H1 (cell line): ENCODE data around the gene ATP6AP1. TPM values are rescaled to one million over a fixed set of nuclear protein-coding genes. Genes with fewer than 3 reads are reported as not detected.

Experiments
- CTCF ChIA-PET: fragments of 300-600 bp; sonication (Branson Sonifier 250); formaldehyde crosslinking; loops from one replicate; lab custom pipeline; 2021; ENCODE audit not compliant: partially characterized antibody; lab: Charles Lee
- POLR2A ChIA-PET: fragments of 300-600 bp; sonication (Branson Sonifier 250); formaldehyde crosslinking; loops from one replicate; lab custom pipeline; 2021; ENCODE audit warnings: inconsistent platforms; ENCODE audit not compliant: partially characterized antibody; lab: Charles Lee
- DNase-seq, 2 experiments: peaks; one replicate each; pipeline versions ENCODE4 v3.0.0 to v3.0.0-alpha.2; 2010 to 2022; ENCODE audit warnings: low spot score in 2 of 2, low read depth in 1 of 2, mixed read lengths in 1 of 2
- FAIRE-seq: peaks from 2 replicates; lab custom pipeline; 2011; peaks lifted over from hg19 to GRCh38; lab: Jason Lieb, UNC
- H2AFZ ChIP-seq: 2 replicates; pipeline ENCODE4 v1.8.1; 2012; ENCODE audit warnings: low read length, inconsistent platforms
- H2AK5ac ChIP-seq: 2 replicates; pipeline ENCODE4 v1.6.1; 2013; ENCODE audit warnings: low read depth, low read length
- H2BK120ac ChIP-seq: replicated peaks from 2 replicates; pipeline ENCODE3; 2013; ENCODE audit warnings: low read depth, low read length, inconsistent platforms
- H2BK12ac ChIP-seq: 2 replicates; pipeline ENCODE4 v1.6.1; 2013; ENCODE audit warnings: low read depth, low read length
- H2BK15ac ChIP-seq: 2 replicates; pipeline ENCODE4 v1.6.1; 2013; ENCODE audit warnings: low read length
- H2BK20ac ChIP-seq: 2 replicates; pipeline ENCODE4 v1.6.1; 2013; ENCODE audit warnings: low read length
- H2BK5ac ChIP-seq: 2 replicates; pipeline ENCODE4 v1.6.1; 2013; ENCODE audit warnings: low read depth, low read length
- H3K14ac ChIP-seq: 2 replicates; pipeline ENCODE4 v1.6.1; 2013; ENCODE audit warnings: inconsistent platforms; ENCODE audit not compliant: insufficient read length
- H3K18ac ChIP-seq: 2 replicates; pipeline ENCODE4 v1.6.1; 2013; ENCODE audit warnings: low read length; ENCODE audit errors: extremely low read depth
- H3K23ac ChIP-seq: 2 replicates; pipeline ENCODE4 v1.6.1; 2013; ENCODE audit warnings: inconsistent platforms; ENCODE audit not compliant: insufficient read length
- H3K23me2 ChIP-seq: 2 replicates; pipeline ENCODE4 v1.6.1; 2013; ENCODE audit warnings: low read depth, low read length
- H3K27ac ChIP-seq: 2 replicates; pipeline ENCODE4 v1.6.1; 2011; ENCODE audit warnings: low read depth, low read length, inconsistent platforms
- H3K27me3 ChIP-seq, 4 experiments: replicated peaks in 1 of 4; 1 replicate in 1 of 4; 2 replicates in 3 of 4; pipeline versions ENCODE4 v1.6.1 to v1.8.1; 2011 to 2013; ENCODE audit warnings: low read length in 3 of 4, mild to moderate bottlenecking in 3 of 4, inconsistent platforms in 2 of 4, mixed read lengths in 2 of 4, moderate library complexity in 1 of 4; ENCODE audit not compliant: control insufficient read depth in 3 of 4, insufficient read depth in 3 of 4; ENCODE audit errors: extremely low read depth in 1 of 4
- H3K36me3 ChIP-seq, 4 experiments: 2 replicates each; pipeline versions ENCODE4 v1.6.1 to v1.8.1; 2011 to 2013; ENCODE audit warnings: mild to moderate bottlenecking in 4 of 4, low read length in 3 of 4, moderate library complexity in 2 of 4, control low read depth in 1 of 4, inconsistent platforms in 1 of 4; ENCODE audit not compliant: insufficient read depth in 4 of 4, control insufficient read depth in 2 of 4
- H3K4ac ChIP-seq: replicated peaks from 2 replicates; pipeline ENCODE3; 2013; ENCODE audit warnings: low read length, low read depth, mixed read lengths, inconsistent platforms; ENCODE audit not compliant: insufficient read length
- H3K4me1 ChIP-seq, 4 experiments: replicated peaks in 1 of 4; 1 replicate in 1 of 4; 2 replicates in 3 of 4; pipeline versions ENCODE4 v1.6.1 to v1.8.1; 2011 to 2013; ENCODE audit warnings: low read length in 3 of 4, inconsistent platforms in 2 of 4, mixed read lengths in 1 of 4; ENCODE audit not compliant: insufficient read depth in 4 of 4, control insufficient read depth in 3 of 4
- H3K4me2 ChIP-seq, 2 experiments: 2 replicates each; pipeline versions ENCODE4 v1.6.1 to v1.8.1; 2011 to 2013; ENCODE audit warnings: low read depth in 2 of 2, low read length in 2 of 2, control low read depth in 1 of 2, inconsistent platforms in 1 of 2, mild to moderate bottlenecking in 1 of 2; ENCODE audit not compliant: insufficient read depth in 1 of 2
- H3K4me3 ChIP-seq, 4 experiments: fragments of 200-600, 300-600 bp in 1 of 4; sonication (generic), shearing (Covaris generic), sonication (Bioruptor Twin) in 1 of 4; 2 replicates each; pipeline versions ENCODE4 v1.5.1 to v1.8.1; 2011 to 2016; ENCODE audit warnings: low read length in 4 of 4, low read depth in 3 of 4, control low read depth in 2 of 4, inconsistent platforms in 2 of 4, mild to moderate bottlenecking in 2 of 4, mixed read lengths in 1 of 4, moderate library complexity in 1 of 4; ENCODE audit not compliant: insufficient read depth in 2 of 4; ENCODE audit errors: extremely low read depth in 1 of 4
- H3K56ac ChIP-seq: replicated peaks from 2 replicates; pipeline ENCODE3; 2013; ENCODE audit warnings: low read depth, mild to moderate bottlenecking, mixed read lengths, low read length, inconsistent platforms; ENCODE audit not compliant: insufficient read length
- H3K79me1 ChIP-seq: 2 replicates; pipeline ENCODE4 v1.6.1; 2013; ENCODE audit warnings: low read depth, low read length, control low read depth
- H3K79me2 ChIP-seq, 2 experiments: 2 replicates each; pipeline versions ENCODE4 v1.6.1 to v1.8.1; 2012 to 2013; ENCODE audit warnings: low read length in 2 of 2, mild to moderate bottlenecking in 2 of 2, inconsistent platforms in 1 of 2; ENCODE audit not compliant: insufficient read depth in 2 of 2, control insufficient read depth in 1 of 2
- H3K9ac ChIP-seq, 4 experiments: replicated peaks in 1 of 4; 1 replicate in 1 of 4; 2 replicates in 3 of 4; pipeline versions ENCODE4 v1.6.1 to v1.8.1; 2011 to 2013; ENCODE audit warnings: low read depth in 3 of 4, low read length in 3 of 4, control low read depth in 2 of 4, mild to moderate bottlenecking in 2 of 4, moderate library complexity in 2 of 4, inconsistent platforms in 1 of 4; ENCODE audit errors: extremely low read depth in 1 of 4
- H3K9me3 ChIP-seq, 2 experiments: 2 replicates each; pipeline versions ENCODE4 v1.6.1 to v1.8.1; 2012 to 2013; ENCODE audit warnings: mild to moderate bottlenecking in 2 of 2, moderate library complexity in 2 of 2, control low read depth in 1 of 2, inconsistent platforms in 1 of 2, low read depth in 1 of 2, low read length in 1 of 2, mixed read lengths in 1 of 2; ENCODE audit not compliant: insufficient read depth in 2 of 2
- H4K20me1 ChIP-seq, 2 experiments: replicated peaks in 1 of 2; 2 replicates each; pipeline versions ENCODE3 to v1.8.1; 2011 to 2013; ENCODE audit warnings: inconsistent platforms in 2 of 2, low read length in 2 of 2, mild to moderate bottlenecking in 1 of 2; ENCODE audit not compliant: insufficient read depth in 2 of 2, control insufficient read depth in 1 of 2
- H4K5ac ChIP-seq: 2 replicates; pipeline ENCODE4 v1.6.1; 2013; ENCODE audit warnings: low read length, low read depth, mixed read lengths, inconsistent platforms; ENCODE audit not compliant: insufficient read length
- H4K8ac ChIP-seq: 2 replicates; pipeline ENCODE4 v1.8.0; 2013; ENCODE audit warnings: mild to moderate bottlenecking, moderate library complexity, low read length, inconsistent platforms; ENCODE audit not compliant: insufficient read depth; ENCODE audit errors: extremely low read depth
- H4K91ac ChIP-seq: replicated peaks from 2 replicates; pipeline ENCODE3; 2013; ENCODE audit warnings: low read length, mixed read lengths, inconsistent platforms; ENCODE audit not compliant: insufficient read length
- GTF2F1 ChIP-seq: IDR thresholded peaks from 2 replicates; pipeline ENCODE4 v1.6.1; 2012; ENCODE audit warnings: low read depth, low read length, improper control_type of control experiment, borderline replicate concordance
- RAD21 ChIP-seq, 2 experiments: IDR thresholded peaks in 1 of 2; conservative IDR thresholded peaks in 1 of 2; 2 replicates each; pipeline ENCODE4 v1.6.1; 2011; ENCODE audit warnings: low read depth in 2 of 2, low read length in 2 of 2, improper control_type of control experiment in 1 of 2, inconsistent platforms in 1 of 2, mild to moderate bottlenecking in 1 of 2, moderate library complexity in 1 of 2
- WGBS, 2 experiments: shearing (Covaris generic) in 1 of 2; methylation state at CpG; one replicate each; pipeline versions ENCODE4 v1.1.6 to v1.1.7; 2013 to 2015; ENCODE audit warnings: low lambda C conversion rate in 2 of 2, mixed read lengths in 2 of 2, inconsistent platforms in 1 of 2, low coverage in 1 of 2, missing lambda C conversion rate in 1 of 2; ENCODE audit not compliant: insufficient replicate concordance in 2 of 2, insufficient coverage in 1 of 2, insufficient read length in 1 of 2; ENCODE audit errors: extremely low coverage in 1 of 2, missing lambda C conversion rate in 1 of 2; 5-methylcytosine and 5-hydroxymethylcytosine counted together
- polyA plus RNA-seq, 7 experiments: library from polyadenylated mRNA; depleted of rRNA in 3 of 7; stranded (reverse) in 5 of 7; unstranded in 2 of 7; fragments of >200 nt in 5 of 7; fragments of 200-250 nt in 2 of 7; gene quantifications; 1 replicate in 5 of 7; 2 replicates in 1 of 7; 4 replicates in 1 of 7; pipeline versions ENCODE4 v1.2.1 to v1.2.3, GENCODE V29; 2011 to 2013; ENCODE audit warnings: missing spikeins in 2 of 7, mixed read lengths in 2 of 7
- total RNA-seq: library from RNA; stranded (reverse); fragmentation: NEBNext Ultra II Directional; extraction: Animal tissue kit (Norgen Biotek cat#: 25700); gene quantifications from 2 replicates; pipeline ENCODE4 v1.2.1, GENCODE V29; 2021

Gene ATP6AP1
- total and polyA plus RNA-seq, 2 of the 8 experiments (the other 6 are each of a cell fraction or from before 2014, with no cell fraction given): 44.6 to 80.8 TPM

GRCh38 chrX:154472685-154473632 lies 44.5 kb downstream of the ATP6AP1 start:
- H3K14ac ChIP-seq: no peak overlapping the region
- H2AFZ ChIP-seq: no peak overlapping the region
- H3K4ac ChIP-seq: no peak overlapping the region
- FAIRE-seq: no peak
- ChIA-PET POLR2A (interaction anchor here (0.6 to 1.4 kb wide), 4 partner anchors 9 to 73 kb away, joined by 3 to 5 read pairs (median 4); no protein-coding TSS in a partner anchor), CTCF (interaction anchor here (0.7 to 3.1 kb wide), 5 partner anchors 12 to 100 kb away, joined by 3 to 11 read pairs (median 4); partner anchors contain the start of gene PLXNA3)
- H3K79me2 ChIP-seq: no peaks in the 10 kb centered on the region
- H3K9me3 ChIP-seq: no peaks in the 10 kb centered on the region
- H3K18ac ChIP-seq: no peak overlapping the region
- DNase-seq: no peak
- H2BK12ac ChIP-seq: no peak overlapping the region
- no peaks in the 10 kb centered on the region for H3K4me1 ChIP-seq
- no peak overlapping the region for H3K9ac ChIP-seq
- no peak overlapping the region for H2BK15ac ChIP-seq
- H3K4me2 ChIP-seq: no peak overlapping the region
- H3K23ac ChIP-seq: no peak overlapping the region
- no peak overlapping the region for H3K27ac ChIP-seq
- H4K91ac ChIP-seq: no peak overlapping the region
- H3K23me2 ChIP-seq: no peaks in the 10 kb centered on the region
- no peaks in the 10 kb centered on the region for H3K79me1 ChIP-seq
- no peak overlapping the region for H3K4me3 ChIP-seq
- no peak overlapping the region for H4K5ac ChIP-seq
- no peak overlapping the region for H2AK5ac ChIP-seq
- H4K20me1 ChIP-seq: no peaks in the 10 kb centered on the region
- peak overlapping the region; percentile 25; the same call in 1 of the 2 replicates for H4K8ac ChIP-seq
- H2BK20ac ChIP-seq: no peak overlapping the region
- H3K36me3 ChIP-seq: peaks cover 0 to 14% (median 5%) of the 10 kb centered on the region in 4 experiments; a peak in 4 of 8 replicates
- 84% methylated on average over 16 of the region's 28 CpGs; no CpG with 5 or more reads in 1 of the 2 experiments for WGBS, 2 experiments
- TF ChIP-seq RAD21 (IDR thresholded peaks at IDR 0.05 in 1 of 2, conservative IDR thresholded peaks at IDR 0.05 in 1 of 2; ENCODE audit: low read depth in 2 of 2, low read length in 2 of 2) (peak in 1 of 2 experiments; percentile 21; a peak in 1 of 4 replicates), GTF2F1 (no peak)
- TF ChIP-seq, all 59 proteins: peak for 1
- Histone ChIP-seq H3K27me3 (no peaks in the 10 kb centered on the region), H2BK120ac (no peak overlapping the region), H2BK5ac (no peak overlapping the region), H3K56ac (no peak overlapping the region)
